ENCODE measurements around the gene POU2AF3. TPM values are rescaled to one million over a fixed set of nuclear protein-coding genes. Genes with fewer than 3 reads are reported as not detected.

The POU2AF3 gene
- polyA plus RNA-seq, 2 of the 4 experiments (the other 2 are of a cell fraction) = 0.63 to 2.9 TPM

DNA sequence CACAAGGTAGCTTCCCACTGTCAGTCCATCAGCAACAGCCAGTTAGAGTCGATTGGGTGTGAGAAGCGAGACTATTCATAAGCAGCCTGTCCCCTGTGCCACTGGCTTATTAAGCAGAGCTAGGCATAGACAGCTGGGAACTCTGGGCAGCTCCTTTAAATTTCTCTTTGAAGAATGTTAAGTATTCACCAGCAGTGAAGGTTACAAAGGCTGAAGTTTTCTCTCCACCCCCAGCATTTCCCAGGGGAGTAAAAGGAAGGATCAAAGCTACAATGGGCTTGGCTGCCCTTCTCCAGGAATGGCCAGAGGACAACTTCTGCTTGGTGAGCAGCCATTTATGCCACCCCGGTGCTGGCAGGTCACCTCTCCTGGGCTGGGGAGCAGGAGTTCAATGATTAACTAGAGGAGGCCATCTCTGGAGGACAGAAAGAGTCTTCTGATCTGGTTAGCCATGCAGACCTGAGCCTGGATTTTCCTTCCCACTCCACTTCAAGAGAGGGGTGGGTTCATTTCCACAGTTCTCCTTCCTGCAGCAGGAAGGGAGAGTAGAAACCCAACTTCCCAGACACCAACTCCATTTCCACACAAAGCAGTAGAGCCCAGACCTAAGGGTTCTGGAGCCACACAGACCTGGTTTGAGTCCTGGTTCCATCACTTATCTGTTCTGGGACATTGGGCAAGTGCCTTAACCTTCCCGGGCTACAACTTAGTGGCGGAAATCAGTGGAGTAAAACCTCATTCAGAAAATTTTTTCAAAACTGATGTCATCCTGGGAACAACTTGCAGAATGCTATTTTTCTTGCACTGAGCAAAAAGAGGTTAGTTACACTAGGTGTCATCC lies 22.6 kb downstream of the POU2AF3 start:
- peak in 1 of 2 experiments; percentile 40; a peak in 3 of 6 replicates for ATAC-seq
- WGBS (ENCODE audit: missing lambda C conversion rate) = 64% methylated on average over 5 of the region's 5 CpGs
- CTCF ChIA-PET = no interaction called here
- TF ChIP-seq HOXB13 (CRISPR knock-in tag; IDR thresholded peaks at IDR 0.05; ENCODE audit: low read depth) = no peak
- TF ChIP-seq JUNB (IDR thresholded peaks at IDR 0.05) = no peak
- TF ChIP-seq TP53 (CRISPR knock-in tag; IDR thresholded peaks at IDR 0.05) = no peak
- no peak for TF ChIP-seq ZNF302 (CRISPR knock-in tag; IDR thresholded peaks at IDR 0.05)
- TF ChIP-seq ZC3H11A (IDR thresholded peaks at IDR 0.05) = no peak
- no peak for TF ChIP-seq EHMT2 (IDR thresholded peaks at IDR 0.05; ENCODE audit: low read depth)
- TF ChIP-seq CEBPB (IDR thresholded peaks at IDR 0.05) = no peak
- TF ChIP-seq PHF8 (IDR thresholded peaks at IDR 0.05; ENCODE audit: borderline replicate concordance, low read depth) = no peak
- no peak for TF ChIP-seq CHD2 (IDR thresholded peaks at IDR 0.05; ENCODE audit: low read length, partially characterized antibody)
- TF ChIP-seq, protein P1, sequence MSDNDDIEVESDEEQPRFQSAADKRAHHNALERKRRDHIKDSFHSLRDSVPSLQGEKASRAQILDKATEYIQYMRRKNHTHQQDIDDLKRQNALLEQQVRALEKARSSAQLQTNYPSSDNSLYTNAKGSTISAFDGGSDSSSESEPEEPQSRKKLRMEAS (IDR thresholded peaks at IDR 0.05) = no peak
- no peak for TF ChIP-seq MYC (IDR thresholded peaks at IDR 0.05; ENCODE audit: borderline replicate concordance, low read length)
- no peak for TF ChIP-seq POLR2AphosphoS2 (conservative IDR thresholded peaks at IDR 0.05; ENCODE audit: low read length)
- no peak for TF ChIP-seq RFX5 (IDR thresholded peaks at IDR 0.05)
- TF ChIP-seq EHF (CRISPR knock-in tag; IDR thresholded peaks at IDR 0.05) = no peak
- TF ChIP-seq CBX2 (IDR thresholded peaks at IDR 0.05; ENCODE audit: borderline replicate concordance, low read depth) = no peak
- no peak for TF ChIP-seq HEYL (CRISPR knock-in tag; IDR thresholded peaks at IDR 0.05)
- TF ChIP-seq SMC3 (IDR thresholded peaks at IDR 0.05) = no peak
- no peak for TF ChIP-seq RAD21 (conservative IDR thresholded peaks at IDR 0.05 in 1 of 2, IDR thresholded peaks at IDR 0.05 in 1 of 2)
- no peak for TF ChIP-seq KDM1A (IDR thresholded peaks at IDR 0.05; ENCODE audit: low read depth)
- POLR2A ChIA-PET = no interaction called here
- H3K9me3 ChIP-seq = no peaks in the 10 kb centered on the region
- peak overlapping the region; percentile 36 for H3K4me2 ChIP-seq
- DNase-seq (ENCODE audit: low read depth in 1 of 2, low spot score in 1 of 2) = no peak
- peak overlapping the region in 1 of 2 experiments; percentile 37; a peak in 1 of 6 replicates for H3K27ac ChIP-seq
- no peak for FAIRE-seq
- H3K4me3 ChIP-seq = no peak overlapping the region
- H3K4me1 ChIP-seq = peaks cover 19% of the 10 kb centered on the region; the same call in 2 of the 3 replicates

DNA sequence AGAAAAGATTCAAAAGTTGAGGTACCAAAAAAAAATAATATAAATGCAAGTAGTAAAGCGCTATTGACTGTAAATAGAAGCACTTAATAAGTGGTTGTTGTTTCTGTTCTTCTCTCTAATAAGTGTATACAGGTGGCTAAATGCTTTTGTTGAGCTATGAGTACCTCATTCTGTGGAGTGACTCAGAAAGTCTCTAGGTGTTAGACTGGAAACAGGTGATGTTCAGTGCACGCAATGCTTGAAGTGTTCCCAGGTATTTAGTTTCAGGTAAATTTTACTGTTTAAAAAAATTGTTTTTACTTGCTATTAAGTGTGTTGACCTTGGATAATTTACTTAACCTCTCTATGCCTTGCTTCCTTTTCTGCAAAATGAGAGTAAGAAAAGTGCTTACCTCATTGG lies 24.2 kb downstream of the POU2AF3 start:
- H3K4me1 ChIP-seq = peaks cover 19% of the 10 kb centered on the region; the same call in 2 of the 3 replicates
- no peak for TF ChIP-seq CEBPB (IDR thresholded peaks at IDR 0.05)
- TF ChIP-seq, protein P2, sequence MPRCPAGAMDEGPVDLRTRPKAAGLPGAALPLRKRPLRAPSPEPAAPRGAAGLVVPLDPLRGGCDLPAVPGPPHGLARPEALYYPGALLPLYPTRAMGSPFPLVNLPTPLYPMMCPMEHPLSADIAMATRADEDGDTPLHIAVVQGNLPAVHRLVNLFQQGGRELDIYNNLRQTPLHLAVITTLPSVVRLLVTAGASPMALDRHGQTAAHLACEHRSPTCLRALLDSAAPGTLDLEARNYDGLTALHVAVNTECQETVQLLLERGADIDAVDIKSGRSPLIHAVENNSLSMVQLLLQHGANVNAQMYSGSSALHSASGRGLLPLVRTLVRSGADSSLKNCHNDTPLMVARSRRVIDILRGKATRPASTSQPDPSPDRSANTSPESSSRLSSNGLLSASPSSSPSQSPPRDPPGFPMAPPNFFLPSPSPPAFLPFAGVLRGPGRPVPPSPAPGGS (IDR thresholded peaks at IDR 0.05) = no peak
- no peak for TF ChIP-seq JUNB (IDR thresholded peaks at IDR 0.05)
- TF ChIP-seq ZFP36 (IDR thresholded peaks at IDR 0.05; ENCODE audit: borderline replicate concordance, partially characterized antibody) = no peak
- TF ChIP-seq FOXS1 (CRISPR knock-in tag; IDR thresholded peaks at IDR 0.05) = no peak
- TF ChIP-seq, protein P3, sequence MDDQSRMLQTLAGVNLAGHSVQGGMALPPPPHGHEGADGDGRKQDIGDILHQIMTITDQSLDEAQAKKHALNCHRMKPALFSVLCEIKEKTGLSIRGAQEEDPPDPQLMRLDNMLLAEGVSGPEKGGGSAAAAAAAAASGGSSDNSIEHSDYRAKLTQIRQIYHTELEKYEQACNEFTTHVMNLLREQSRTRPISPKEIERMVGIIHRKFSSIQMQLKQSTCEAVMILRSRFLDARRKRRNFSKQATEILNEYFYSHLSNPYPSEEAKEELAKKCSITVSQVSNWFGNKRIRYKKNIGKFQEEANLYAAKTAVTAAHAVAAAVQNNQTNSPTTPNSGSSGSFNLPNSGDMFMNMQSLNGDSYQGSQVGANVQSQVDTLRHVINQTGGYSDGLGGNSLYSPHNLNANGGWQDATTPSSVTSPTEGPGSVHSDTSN (IDR thresholded peaks at IDR 0.05) = no peak
- no peak for TF ChIP-seq TFCP2L1 (CRISPR knock-in tag; IDR thresholded peaks at IDR 0.05)
- TF ChIP-seq, protein P4, sequence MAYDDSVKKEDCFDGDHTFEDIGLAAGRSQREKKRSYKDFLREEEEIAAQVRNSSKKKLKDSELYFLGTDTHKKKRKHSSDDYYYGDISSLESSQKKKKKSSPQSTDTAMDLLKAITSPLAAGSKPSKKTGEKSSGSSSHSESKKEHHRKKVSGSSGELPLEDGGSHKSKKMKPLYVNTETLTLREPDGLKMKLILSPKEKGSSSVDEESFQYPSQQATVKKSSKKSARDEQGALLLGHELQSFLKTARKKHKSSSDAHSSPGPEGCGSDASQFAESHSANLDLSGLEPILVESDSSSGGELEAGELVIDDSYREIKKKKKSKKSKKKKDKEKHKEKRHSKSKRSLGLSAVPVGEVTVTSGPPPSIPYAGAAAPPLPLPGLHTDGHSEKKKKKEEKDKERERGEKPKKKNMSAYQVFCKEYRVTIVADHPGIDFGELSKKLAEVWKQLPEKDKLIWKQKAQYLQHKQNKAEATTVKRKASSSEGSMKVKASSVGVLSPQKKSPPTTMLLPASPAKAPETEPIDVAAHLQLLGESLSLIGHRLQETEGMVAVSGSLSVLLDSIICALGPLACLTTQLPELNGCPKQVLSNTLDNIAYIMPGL (CRISPR knock-in tag; IDR thresholded peaks at IDR 0.05; ENCODE audit: borderline replicate concordance) = no peak
- TF ChIP-seq, protein P5, sequence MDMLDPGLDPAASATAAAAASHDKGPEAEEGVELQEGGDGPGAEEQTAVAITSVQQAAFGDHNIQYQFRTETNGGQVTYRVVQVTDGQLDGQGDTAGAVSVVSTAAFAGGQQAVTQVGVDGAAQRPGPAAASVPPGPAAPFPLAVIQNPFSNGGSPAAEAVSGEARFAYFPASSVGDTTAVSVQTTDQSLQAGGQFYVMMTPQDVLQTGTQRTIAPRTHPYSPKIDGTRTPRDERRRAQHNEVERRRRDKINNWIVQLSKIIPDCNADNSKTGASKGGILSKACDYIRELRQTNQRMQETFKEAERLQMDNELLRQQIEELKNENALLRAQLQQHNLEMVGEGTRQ (IDR thresholded peaks at IDR 0.05) = no peak
- TF ChIP-seq ZNF302 (CRISPR knock-in tag; IDR thresholded peaks at IDR 0.05) = no peak
- TF ChIP-seq PHF8 (IDR thresholded peaks at IDR 0.05; ENCODE audit: borderline replicate concordance, low read depth) = no peak
- no peak for TF ChIP-seq NR3C1 (IDR thresholded peaks at IDR 0.05)
- no peak for TF ChIP-seq HEYL (CRISPR knock-in tag; IDR thresholded peaks at IDR 0.05)
- TF ChIP-seq TP53 (CRISPR knock-in tag; IDR thresholded peaks at IDR 0.05) = no peak
- TF ChIP-seq FOSB (CRISPR knock-in tag; IDR thresholded peaks at IDR 0.05) = no peak
- TF ChIP-seq EHMT2 (IDR thresholded peaks at IDR 0.05; ENCODE audit: low read depth) = no peak
- no peaks in the 10 kb centered on the region for H3K9me3 ChIP-seq
- H3K4me2 ChIP-seq = no peak overlapping the region
- ATAC-seq (no peak), FAIRE-seq (no peak), DNase-seq (ENCODE audit: low read depth in 1 of 2, low spot score in 1 of 2) (no peak)
- CTCF ChIA-PET = interaction anchor here (0.5 kb wide), 1 partner anchor 243 kb away, joined by 3 read pairs; no protein-coding TSS in a partner anchor
- 95% methylated on average over 2 of the region's 2 CpGs for WGBS (ENCODE audit: missing lambda C conversion rate)
- no peak overlapping the region for H3K4me3 ChIP-seq
- POLR2A ChIA-PET = no interaction called here
- no peak overlapping the region for H3K27ac ChIP-seq
